GM13977 (cell line): ENCODE measurements around the gene XRCC3.

Experiments
- DNase-seq: peaks from one replicate; pipeline ENCODE4 v3.0.0; 2012; ENCODE audit warnings: low spot score
- CTCF ChIP-seq: IDR thresholded peaks from 2 replicates; pipeline ENCODE4 v1.5.1; 2012; ENCODE audit warnings: mild to moderate bottlenecking, control low read depth; ENCODE audit not compliant: insufficient read depth; ENCODE audit errors: extremely low read depth, missing control alignments
- in situ Hi-C: fragments of 300-500 bp; cut with MboI; formaldehyde crosslinking; loops from one replicate; pipeline ENCODE4 v1.12.0; 2022; ENCODE audit warnings: low sequenced_read_pairs, low pct_unique_long_range_greater_than_20kb, mixed read lengths, inconsistent platforms; ENCODE audit not compliant: unreplicated experiment

XRCC3 gene

GRCh38 chr14:103731916-103732867 is 16.9 kb upstream of the XRCC3 start:
- no peak for TF ChIP-seq CTCF
- in situ Hi-C loops, result no loop called here

GRCh38 chr14:103731481-103731880 is 16.2 kb upstream of the XRCC3 start:
- TF ChIP-seq CTCF, result no peak
- DNase-seq, result peak; percentile 25
- in situ Hi-C loops, result no loop called here

More at GRCh38 chr14:103731916-103732867, 16.9 kb upstream of the XRCC3 start:
- peak; percentile 28 for DNase-seq

GRCh38 chr14:103730490-103731035 is 15.3 kb upstream of the XRCC3 start:
- peak; percentile 36 for DNase-seq
- in situ Hi-C loops, result no loop called here
- no peak for TF ChIP-seq CTCF

GRCh38 chr14:103729496-103730448 is 14.5 kb upstream of the XRCC3 start:
- no peak for DNase-seq
- TF ChIP-seq CTCF, result no peak
- in situ Hi-C loops, result no loop called here

GRCh38 chr14:103728721-103729120 is 13.5 kb upstream of the XRCC3 start:
- in situ Hi-C loops, result no loop called here
- no peak for TF ChIP-seq CTCF
- DNase-seq, result no peak

- TF ChIP-seq CTCF, result no peak
- DNase-seq, result no peak
- in situ Hi-C loops, result no loop called here
Measured at GRCh38 chr14:103728141-103728540, 12.9 kb upstream of the XRCC3 start.
